Activated naive CD8-positive, alpha-beta T cell treated with anti-CD3 and anti-CD28 coated beads for 36 hours (primary cell): ENCODE results near the gene TMEM97. TPM values are rescaled to one million over a fixed set of nuclear protein-coding genes. Genes with fewer than 3 reads are reported as not detected.
"Not testable (repeated sequence)": the region's sequence is repeated elsewhere in the genome, so short reads cannot be mapped to it uniquely, and the experiment has no call there.

Source experiments
- DNase-seq: peaks from one replicate; pipeline ENCODE4 v3.0.0; 2021
- H3K27ac Mint-ChIP-seq: one replicate; pipeline ENCODE4 v1.8.0; 2022; ENCODE audit warnings: mild to moderate bottlenecking, moderate library complexity, mixed read lengths
- H3K27me3 Mint-ChIP-seq: one replicate; pipeline ENCODE4 v1.8.0; 2022; ENCODE audit warnings: mild to moderate bottlenecking, mixed read lengths
- H3K36me3 Mint-ChIP-seq: one replicate; pipeline ENCODE4 v1.8.0; 2021; ENCODE audit warnings: mild to moderate bottlenecking, mixed read lengths
- H3K4me1 Mint-ChIP-seq: one replicate; pipeline ENCODE4 v1.8.0; 2021; ENCODE audit warnings: mixed read lengths
- H3K4me3 Mint-ChIP-seq: one replicate; pipeline ENCODE4 v1.8.0; 2022; ENCODE audit warnings: mild to moderate bottlenecking, moderate library complexity, mixed read lengths
- H3K9me3 Mint-ChIP-seq: one replicate; pipeline ENCODE4 v1.8.0; 2022; ENCODE audit warnings: mixed read lengths
- total RNA-seq, 2 experiments: library from RNA; stranded (reverse); gene quantifications; one replicate each; pipeline ENCODE4 v1.2.3, GENCODE V29; 2021

Gene TMEM97
- total RNA-seq, 2 experiments from 2014 or later = 58.1 to 58.2 TPM

GRCh38 chr17:28326114-28326513 is 7.1 kb downstream of the TMEM97 start:
- peaks cover 21% of the 10 kb centered on the region for H3K4me1 Mint-ChIP-seq
- no peaks in the 10 kb centered on the region for H3K9me3 Mint-ChIP-seq
- DNase-seq = no peak
- H3K4me3 Mint-ChIP-seq = no peak overlapping the region
- peaks cover 21% of the 10 kb centered on the region for H3K36me3 Mint-ChIP-seq
- no peaks in the 10 kb centered on the region for H3K27me3 Mint-ChIP-seq
- H3K27ac Mint-ChIP-seq = no peak overlapping the region

GRCh38 chr17:28327031-28327607 is 8.1 kb downstream of the TMEM97 start:
- Mint-ChIP-seq H3K4me3 (no peak overlapping the region), H3K9me3 (no peaks in the 10 kb centered on the region), H3K36me3 (peaks cover 18% of the 10 kb centered on the region), H3K4me1 (peaks cover 19% of the 10 kb centered on the region), H3K27ac (peak overlapping the region; percentile 63), H3K27me3 (no peaks in the 10 kb centered on the region)
- DNase-seq = no peak

GRCh38 chr17:28327709-28328108 is 8.7 kb downstream of the TMEM97 start:
- Mint-ChIP-seq H3K36me3 (peaks cover 15% of the 10 kb centered on the region), H3K9me3 (no peaks in the 10 kb centered on the region), H3K27ac (no peak overlapping the region), H3K4me1 (peaks cover 21% of the 10 kb centered on the region), H3K27me3 (no peaks in the 10 kb centered on the region), H3K4me3 (no peak overlapping the region)
- DNase-seq = no peak

- Mint-ChIP-seq H3K9me3 (no peaks in the 10 kb centered on the region), H3K27ac (no peak overlapping the region), H3K4me1 (peaks cover 18% of the 10 kb centered on the region), H3K27me3 (no peaks in the 10 kb centered on the region), H3K4me3 (no peak overlapping the region), H3K36me3 (peaks cover 15% of the 10 kb centered on the region)
- DNase-seq = no peak
Observed at GRCh38 chr17:28328325-28328724, 9.3 kb downstream of the TMEM97 start.

GRCh38 chr17:28330671-28331070 is 11.7 kb downstream of the TMEM97 start:
- no peak overlapping the region for H3K4me3 Mint-ChIP-seq
- H3K9me3 Mint-ChIP-seq = no peaks in the 10 kb centered on the region
- DNase-seq = no peak
- peaks cover 25% of the 10 kb centered on the region for H3K4me1 Mint-ChIP-seq
- H3K36me3 Mint-ChIP-seq = peaks cover 15% of the 10 kb centered on the region
- H3K27me3 Mint-ChIP-seq = no peaks in the 10 kb centered on the region
- H3K27ac Mint-ChIP-seq = no peak overlapping the region

- H3K4me3 Mint-ChIP-seq = no peak overlapping the region
- H3K27me3 Mint-ChIP-seq = no peaks in the 10 kb centered on the region
- H3K27ac Mint-ChIP-seq = no peak overlapping the region
- DNase-seq = no peak
- H3K9me3 Mint-ChIP-seq = no peaks in the 10 kb centered on the region
- peaks cover 5% of the 10 kb centered on the region for H3K36me3 Mint-ChIP-seq
- H3K4me1 Mint-ChIP-seq = peaks cover 27% of the 10 kb centered on the region
Observed at GRCh38 chr17:28331891-28332420, 13.0 kb downstream of the TMEM97 start.

- DNase-seq = no peak
- Mint-ChIP-seq H3K9me3 (no peaks in the 10 kb centered on the region), H3K27me3 (no peaks in the 10 kb centered on the region), H3K4me1 (peaks cover 30% of the 10 kb centered on the region), H3K27ac (no peak overlapping the region), H3K4me3 (peak overlapping the region; percentile 97), H3K36me3 (peaks cover 4% of the 10 kb centered on the region)
Observed at GRCh38 chr17:28333083-28333746, 14.2 kb downstream of the TMEM97 start.

GRCh38 chr17:28334171-28334570 is 15.2 kb downstream of the TMEM97 start:
- Mint-ChIP-seq H3K9me3 (no peaks in the 10 kb centered on the region), H3K27ac (no peak overlapping the region), H3K4me1 (peaks cover 34% of the 10 kb centered on the region), H3K27me3 (no peaks in the 10 kb centered on the region), H3K36me3 (no peaks in the 10 kb centered on the region), H3K4me3 (peak overlapping the region; percentile 97)
- DNase-seq = no peak

GRCh38 chr17:28334666-28335200 is 15.7 kb downstream of the TMEM97 start:
- Mint-ChIP-seq H3K27me3 (no peaks in the 10 kb centered on the region), H3K9me3 (no peaks in the 10 kb centered on the region), H3K4me3 (peak overlapping the region; percentile 97), H3K36me3 (no peaks in the 10 kb centered on the region), H3K4me1 (peaks cover 34% of the 10 kb centered on the region), H3K27ac (peak overlapping the region; percentile 70)
- DNase-seq = no peak

GRCh38 chr17:28335201-28335958 is 16.4 kb downstream of the TMEM97 start, which contains the start of the genes IFT20 and TNFAIP1:
TSS of gene IFT20 (minus strand) at chr17:28335472. CDS start at chr17:28331985, 3,487 bp downstream.
TSS of gene TNFAIP1 (plus strand) at chr17:28335761. CDS start at chr17:28339522, 3,761 bp downstream.
- H3K36me3 Mint-ChIP-seq = no peaks in the 10 kb centered on the region
- peaks cover 34% of the 10 kb centered on the region for H3K4me1 Mint-ChIP-seq
- H3K9me3 Mint-ChIP-seq = no peaks in the 10 kb centered on the region
- peak within 1 kb of the TSS; percentile 97 for H3K4me3 Mint-ChIP-seq
- H3K27ac Mint-ChIP-seq = peak within 1 kb of the TSS; percentile 91
- DNase-seq = peak; percentile 98
- H3K27me3 Mint-ChIP-seq = no peaks in the 10 kb centered on the region

- H3K4me3 Mint-ChIP-seq = peak overlapping the region; percentile 97
- H3K27me3 Mint-ChIP-seq = no peaks in the 10 kb centered on the region
- peak overlapping the region; percentile 91 for H3K27ac Mint-ChIP-seq
- H3K9me3 Mint-ChIP-seq = no peaks in the 10 kb centered on the region
- peak; percentile 26 for DNase-seq
- H3K36me3 Mint-ChIP-seq = no peaks in the 10 kb centered on the region
- peaks cover 34% of the 10 kb centered on the region for H3K4me1 Mint-ChIP-seq
Observed at GRCh38 chr17:28335959-28336871, 17.2 kb downstream of the TMEM97 start.

GRCh38 chr17:28338056-28338768 is 19.2 kb downstream of the TMEM97 start:
- Mint-ChIP-seq H3K4me3 (no peak overlapping the region), H3K4me1 (peaks cover 29% of the 10 kb centered on the region), H3K36me3 (no peaks in the 10 kb centered on the region), H3K27ac (no peak overlapping the region), H3K9me3 (no peaks in the 10 kb centered on the region), H3K27me3 (no peaks in the 10 kb centered on the region)
- no peak for DNase-seq

GRCh38 chr17:28338769-28339212 is 19.8 kb downstream of the TMEM97 start:
- not testable (repeated sequence) for H3K9me3 Mint-ChIP-seq, H3K4me3 Mint-ChIP-seq, H3K36me3 Mint-ChIP-seq, DNase-seq, H3K27ac Mint-ChIP-seq, H3K27me3 Mint-ChIP-seq
- peaks cover 30% of the 10 kb centered on the region for H3K4me1 Mint-ChIP-seq
